Left renal cortex interstitium (tissue), 4 donors: ENCODE data around the gene PHF10. TPM values are rescaled to one million over a fixed set of nuclear protein-coding genes. Genes with fewer than 3 reads are reported as not detected.
"Not testable (repeated sequence)": the region's sequence is repeated elsewhere in the genome, so short reads cannot be mapped to it uniquely, and the experiment has no call there.

Experiments used
- DNase-seq, 4 donors: peaks; one replicate each; pipeline ENCODE4 v3.0.0-alpha.2; 2013; ENCODE audit warnings: low read depth in 4 of 4, low spot score in 2 of 4, missing footprints in 1 of 4
- polyA plus RNA-seq, 4 donors: library from polyadenylated mRNA; unstranded; fragments of 120-200 nt; gene quantifications; one replicate each; pipeline ENCODE4 v1.2.1, GENCODE V29; 2013; ENCODE audit not compliant: insufficient read length in 4 of 4

The PHF10 gene
- polyA plus RNA-seq, 4 donors: 101 to 122 (median 106) TPM

- no peak for DNase-seq
Observed at GRCh38 chr6:169723991-169724493, 258 bp downstream of the PHF10 start.

- peak; percentile 50 to 60 (median 55) for DNase-seq
Observed at GRCh38 chr6:169723200-169723909, 945 bp downstream of the PHF10 start.

- peak in 1 of 4 donors; percentile 36 for DNase-seq
Observed at GRCh38 chr6:169722362-169723199, 1.7 kb downstream of the PHF10 start.

GRCh38 chr6:169720207-169720855 lies 4.0 kb downstream of the PHF10 start:
- no peak for DNase-seq

GRCh38 chr6:169719117-169719516 lies 5.2 kb downstream of the PHF10 start:
- DNase-seq: no peak

- DNase-seq: no peak
Observed at GRCh38 chr6:169714595-169714994, 9.7 kb downstream of the PHF10 start.

GRCh38 chr6:169714178-169714577 lies 10.1 kb downstream of the PHF10 start:
- DNase-seq: no peak

- DNase-seq: no peak
Observed at GRCh38 chr6:169710009-169710408, 14.3 kb downstream of the PHF10 start.

GRCh38 chr6:169709293-169709692 lies 15.0 kb downstream of the PHF10 start:
- DNase-seq: no peak

GRCh38 chr6:169707772-169708171 lies 16.5 kb downstream of the PHF10 start:
- DNase-seq: no peak

- no peak for DNase-seq
Observed at GRCh38 chr6:169702840-169703246, 21.5 kb downstream of the PHF10 start.

- peak; percentile 81 to 95 (median 90) for DNase-seq
Observed at GRCh38 chr6:169701954-169702839, 22.1 kb downstream of the PHF10 start, which contains the start of the genes C6orf120 and WDR27. TSS of gene C6orf120 (plus strand) at chr6:169702126. CDS start at chr6:169702460, 334 bp downstream. TSS of gene WDR27 (minus strand) at chr6:169702029. CDS start at chr6:169689005, 13,024 bp downstream.

GRCh38 chr6:169701311-169701953 lies 22.9 kb downstream of the PHF10 start:
- peak in 1 of 4 donors; percentile 59 for DNase-seq

GRCh38 chr6:169700296-169700695 lies 24.0 kb downstream of the PHF10 start:
- no peak for DNase-seq

- DNase-seq: not testable (repeated sequence)
Observed at GRCh38 chr6:169697115-169697514, 27.2 kb downstream of the PHF10 start.

- no peak for DNase-seq
Observed at GRCh38 chr6:169695131-169695530, 29.2 kb downstream of the PHF10 start.

- no peak for DNase-seq
Observed at GRCh38 chr6:169692516-169692915, 31.8 kb downstream of the PHF10 start.

GRCh38 chr6:169691260-169691659 lies 33.0 kb downstream of the PHF10 start:
- DNase-seq: no peak

- no peak for DNase-seq
Observed at GRCh38 chr6:169689287-169689686, 35.0 kb downstream of the PHF10 start.
